ENCODE results near the gene AAR2.

Gene AAR2, protein sequence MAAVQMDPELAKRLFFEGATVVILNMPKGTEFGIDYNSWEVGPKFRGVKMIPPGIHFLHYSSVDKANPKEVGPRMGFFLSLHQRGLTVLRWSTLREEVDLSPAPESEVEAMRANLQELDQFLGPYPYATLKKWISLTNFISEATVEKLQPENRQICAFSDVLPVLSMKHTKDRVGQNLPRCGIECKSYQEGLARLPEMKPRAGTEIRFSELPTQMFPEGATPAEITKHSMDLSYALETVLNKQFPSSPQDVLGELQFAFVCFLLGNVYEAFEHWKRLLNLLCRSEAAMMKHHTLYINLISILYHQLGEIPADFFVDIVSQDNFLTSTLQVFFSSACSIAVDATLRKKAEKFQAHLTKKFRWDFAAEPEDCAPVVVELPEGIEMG

DNA sequence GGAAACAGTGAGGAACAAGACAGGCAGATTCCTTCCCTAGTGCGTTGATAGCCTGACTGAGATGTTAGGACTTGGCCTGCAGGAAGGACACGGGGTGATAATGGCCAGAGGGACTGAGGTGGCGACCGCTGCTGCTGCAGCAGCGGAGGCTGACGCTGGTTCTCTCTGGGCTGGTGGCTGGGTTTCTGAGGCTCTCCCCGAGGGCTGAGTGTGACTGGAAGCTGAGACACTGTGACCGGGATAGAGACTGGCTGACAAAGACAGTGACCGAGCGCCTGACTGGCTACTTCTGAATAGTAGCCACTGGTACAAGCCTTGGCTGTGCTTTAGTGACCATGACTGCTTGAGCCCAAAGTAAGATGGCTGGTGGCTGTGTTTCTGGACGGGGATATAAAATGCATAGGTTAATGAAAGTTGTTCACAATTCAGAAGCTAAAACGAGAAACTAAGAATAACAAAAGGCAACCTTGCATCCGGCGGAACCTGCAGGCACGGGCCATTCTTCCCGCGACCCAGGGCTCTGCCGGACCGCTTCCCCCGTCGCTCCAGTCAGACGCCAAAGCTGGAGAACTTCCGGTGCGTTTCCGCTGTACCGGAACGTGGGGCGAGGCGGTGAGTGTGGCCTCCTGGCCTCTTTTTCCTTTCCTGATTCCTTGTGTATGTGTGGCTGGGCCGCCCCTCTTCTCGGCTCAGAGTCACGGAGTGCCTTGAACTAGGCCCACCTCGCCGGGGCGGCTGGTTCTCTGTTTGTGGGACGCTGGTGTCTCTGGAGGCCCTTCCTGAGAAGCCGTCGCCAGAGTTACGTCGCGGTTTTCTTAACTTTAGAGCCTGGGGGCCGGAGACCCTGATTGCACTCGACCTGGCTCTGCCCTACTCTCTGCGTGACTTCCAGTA is at the start of gene AAR2:
Gene AAR2, plus strand, starts transcription at position 587 of the 894 bp plus-strand sequence. CDS start 3,391 bp downstream, outside the sequence.
- peak; percentile 76 for DNase-seq

DNA sequence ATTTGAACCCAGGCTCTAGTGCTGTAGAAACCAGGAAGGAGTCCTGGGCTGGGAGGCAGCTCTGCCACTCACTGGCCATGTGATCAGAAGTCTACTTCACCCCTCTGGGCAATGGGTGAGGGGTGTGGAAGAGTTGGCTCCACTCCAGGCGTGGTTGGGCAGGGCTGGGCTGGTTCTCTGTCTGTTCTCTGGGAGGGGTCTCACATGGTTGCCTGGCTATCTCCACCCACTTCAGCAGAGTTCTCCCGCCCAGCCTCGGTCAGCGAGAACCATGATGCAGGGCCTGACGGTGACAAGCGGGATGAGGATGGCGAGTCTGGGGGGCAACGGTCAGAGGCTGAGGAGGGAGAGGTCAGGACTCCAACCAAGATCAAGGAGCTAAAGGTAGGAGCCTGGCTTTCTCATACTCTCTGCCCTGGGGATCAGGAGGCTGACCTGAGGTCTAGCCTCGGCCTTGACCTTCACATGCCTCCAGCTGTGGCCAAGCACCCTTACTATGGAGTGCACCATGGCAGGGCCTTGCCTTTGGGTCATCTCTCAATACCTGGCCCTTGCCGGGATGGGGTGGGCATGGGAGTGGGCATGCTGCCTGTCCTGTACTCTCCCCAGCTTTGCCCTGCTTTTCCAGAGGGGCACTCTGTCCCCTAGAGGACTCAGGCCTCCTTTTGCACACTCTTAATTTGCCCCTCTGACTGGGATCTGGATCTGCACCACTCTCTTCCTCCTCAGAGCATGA is 42.1 kb upstream of the AAR2 start:
- DNase-seq = no peak

DNA sequence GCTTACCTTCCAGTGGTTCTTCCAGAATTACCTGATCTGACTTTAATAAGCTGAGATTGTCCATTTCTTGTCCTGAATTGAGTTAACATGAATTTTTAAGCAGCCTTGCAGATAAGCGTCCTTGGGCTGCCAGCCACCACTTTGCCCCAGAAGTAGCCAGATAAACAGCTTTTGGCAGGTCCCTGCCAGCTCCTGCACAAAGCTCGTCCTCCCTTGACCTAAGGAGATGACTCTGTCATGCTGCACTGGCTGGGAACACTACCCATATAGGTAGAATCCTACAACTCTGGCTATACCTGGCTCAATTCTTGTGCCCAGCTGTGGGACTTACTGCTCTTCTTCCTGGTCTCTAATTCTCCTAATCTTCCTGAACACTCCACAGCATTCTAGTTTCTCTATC is 39.6 kb upstream of the AAR2 start:
- DNase-seq = no peak

DNA sequence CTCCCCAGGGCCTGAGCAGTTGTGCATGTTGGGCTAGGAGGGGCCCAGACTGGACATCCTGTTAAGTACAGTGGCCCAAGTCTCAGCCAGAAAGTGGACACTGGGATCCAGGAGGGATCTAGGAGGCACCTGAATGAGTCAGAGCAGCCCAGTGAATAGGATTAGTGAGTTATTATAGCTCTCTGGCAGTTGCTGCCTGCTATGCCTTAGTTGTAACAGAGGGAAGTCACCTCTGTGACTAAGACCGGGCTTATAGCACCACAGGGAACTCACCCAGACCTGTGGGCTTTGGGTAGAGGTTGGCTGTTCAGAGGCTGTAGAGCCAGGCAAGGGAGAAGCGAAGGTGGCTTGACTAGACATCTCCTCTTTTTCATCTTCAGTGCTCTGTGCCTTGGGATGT is 39.0 kb upstream of the AAR2 start:
- no peak for DNase-seq

DNA sequence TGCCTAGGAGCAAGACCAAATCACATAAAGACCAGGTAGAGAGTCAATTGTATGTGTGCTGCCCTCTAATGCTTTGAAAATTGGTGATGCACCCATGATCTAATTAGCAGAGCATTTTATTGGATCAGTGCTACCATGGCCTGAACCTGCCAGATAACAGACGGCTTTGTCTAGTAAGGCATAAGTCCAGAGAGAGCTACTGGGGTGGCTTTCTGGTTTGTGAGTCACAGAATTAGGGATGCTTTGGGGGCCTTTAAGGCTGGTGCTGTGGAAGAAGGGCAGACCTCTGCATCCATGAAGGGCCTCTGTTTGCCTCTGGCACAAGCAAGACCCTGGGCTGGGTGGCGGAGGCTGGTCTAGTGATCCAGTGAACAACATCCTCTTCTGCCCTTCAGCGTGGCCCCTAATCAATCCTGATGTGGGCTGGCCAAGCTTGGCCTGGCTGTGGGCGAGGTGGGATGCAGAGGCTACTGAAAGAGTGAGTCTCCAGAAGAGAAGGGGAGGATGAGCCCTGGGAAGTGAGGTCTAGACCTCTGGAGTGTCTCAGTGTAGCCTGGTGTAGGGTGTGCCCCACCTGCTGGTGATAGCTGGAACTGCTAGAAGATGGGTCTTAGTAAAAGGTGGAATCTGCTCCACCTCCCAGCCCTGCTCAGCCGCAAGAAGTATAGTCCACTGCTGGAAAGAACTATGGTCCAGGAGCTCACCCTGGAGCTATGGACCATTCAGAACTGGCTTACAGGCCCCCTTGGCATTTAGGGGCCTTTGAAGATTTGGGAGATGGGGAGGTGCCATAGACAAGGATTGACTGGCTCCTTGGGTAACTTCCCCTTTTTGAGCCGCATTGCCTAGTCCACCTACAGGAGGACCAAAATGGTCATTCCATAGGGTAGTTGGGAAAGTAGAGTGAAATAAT is 36.7 kb upstream of the AAR2 start:
- peak; percentile 77 for DNase-seq

DNA sequence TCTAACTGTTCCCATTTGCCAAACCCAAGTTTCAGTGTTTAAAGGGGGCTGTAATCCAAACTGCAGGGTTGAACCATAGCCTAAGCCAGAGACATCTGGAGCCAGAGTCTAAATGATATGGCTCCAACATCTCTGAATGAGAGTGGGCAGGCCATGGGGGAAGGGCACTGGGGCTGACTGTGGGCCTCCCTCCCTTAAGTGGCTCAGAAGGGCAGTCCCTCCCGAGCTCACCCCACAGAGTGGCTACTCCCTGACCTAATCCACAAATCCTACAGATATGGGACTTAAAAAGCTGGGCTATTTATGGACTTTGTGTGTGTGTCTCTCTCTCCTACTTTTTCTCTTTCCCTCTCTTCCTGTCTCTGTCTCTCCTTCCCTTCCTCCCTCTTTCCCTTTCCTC is 35.8 kb upstream of the AAR2 start:
- no peak for DNase-seq

DNA sequence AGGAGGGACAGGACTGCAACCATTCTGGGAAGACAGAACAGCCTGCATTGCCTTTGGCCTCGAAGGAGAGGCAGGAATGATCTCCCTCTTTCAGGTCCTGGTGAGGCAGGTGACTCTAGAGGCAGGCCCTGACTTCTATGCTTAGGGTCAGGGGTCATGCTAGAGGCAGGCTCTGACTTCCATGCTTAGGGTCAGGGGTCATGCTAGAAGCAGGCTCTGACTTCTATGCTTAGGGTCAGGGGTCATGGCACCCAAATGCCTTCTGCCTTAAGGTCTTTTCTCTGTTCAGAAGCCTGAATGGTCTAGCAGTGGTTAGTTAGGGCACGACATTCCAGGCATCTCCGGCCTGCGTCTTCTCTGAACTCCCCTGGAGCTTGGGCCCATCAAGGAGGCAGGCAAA is 35.1 kb upstream of the AAR2 start:
- DNase-seq = no peak

DNA sequence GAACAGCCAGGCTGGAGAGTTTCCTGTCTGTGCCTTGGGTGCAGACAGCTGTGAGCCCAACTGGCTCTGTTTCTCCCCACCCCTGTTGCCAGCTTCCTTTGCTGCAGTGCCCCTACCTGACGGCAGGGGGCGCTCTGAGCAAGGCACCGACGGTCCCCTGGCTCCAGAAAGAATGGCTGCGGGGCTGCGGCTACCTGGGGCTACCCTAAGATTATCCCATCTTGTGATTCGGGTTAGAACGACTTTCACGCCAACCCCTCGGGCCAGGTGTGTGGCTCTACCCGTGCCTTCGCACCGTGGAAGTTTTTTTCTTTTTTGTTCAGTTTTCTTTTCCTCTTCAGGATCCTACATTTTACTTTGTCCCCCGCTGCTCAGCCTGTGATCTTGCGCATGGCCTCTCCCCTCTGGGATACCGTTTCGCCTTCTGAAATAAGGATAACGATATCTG is 33.4 kb upstream of the AAR2 start:
- peak; percentile 77 for DNase-seq

DNA sequence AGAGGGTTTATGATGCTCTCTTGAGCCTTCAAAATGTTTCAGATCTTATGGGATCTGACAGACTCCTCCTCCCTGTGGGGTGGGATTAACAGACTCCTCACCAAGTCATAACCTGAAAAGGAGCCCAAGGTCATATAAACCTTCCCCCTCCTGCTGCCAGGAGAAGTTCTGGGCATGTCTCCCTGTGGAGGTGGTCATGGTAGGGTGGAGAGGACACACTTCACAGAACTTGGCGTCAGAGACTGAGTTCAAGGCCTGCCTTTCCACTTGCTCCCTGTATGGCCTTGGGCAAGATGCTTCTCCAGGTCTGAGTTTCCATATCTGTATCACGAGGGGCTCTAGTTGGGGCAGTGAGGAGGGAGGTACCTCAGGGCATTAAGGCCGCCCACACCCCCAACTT is 32.4 kb upstream of the AAR2 start:
- DNase-seq = no peak

DNA sequence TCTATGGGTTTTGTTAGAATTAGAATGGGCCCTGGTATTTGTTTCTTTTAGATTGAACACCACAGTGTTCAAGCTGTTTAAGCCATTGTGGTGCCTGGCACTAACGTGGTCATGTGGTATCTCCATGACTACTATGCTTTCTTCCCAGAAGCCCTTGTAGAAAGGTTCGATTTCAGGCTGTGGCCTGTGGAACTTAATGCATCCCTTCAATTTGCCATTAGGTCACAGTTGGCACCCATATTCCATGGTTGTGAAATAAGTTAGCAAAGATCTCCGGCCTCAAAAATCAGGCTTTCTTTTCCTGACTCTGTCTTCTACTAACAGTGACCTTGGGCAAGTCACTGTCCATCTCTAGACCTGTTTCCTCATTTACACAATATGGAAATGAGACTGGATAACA is 31.3 kb upstream of the AAR2 start:
- DNase-seq = no peak

DNA sequence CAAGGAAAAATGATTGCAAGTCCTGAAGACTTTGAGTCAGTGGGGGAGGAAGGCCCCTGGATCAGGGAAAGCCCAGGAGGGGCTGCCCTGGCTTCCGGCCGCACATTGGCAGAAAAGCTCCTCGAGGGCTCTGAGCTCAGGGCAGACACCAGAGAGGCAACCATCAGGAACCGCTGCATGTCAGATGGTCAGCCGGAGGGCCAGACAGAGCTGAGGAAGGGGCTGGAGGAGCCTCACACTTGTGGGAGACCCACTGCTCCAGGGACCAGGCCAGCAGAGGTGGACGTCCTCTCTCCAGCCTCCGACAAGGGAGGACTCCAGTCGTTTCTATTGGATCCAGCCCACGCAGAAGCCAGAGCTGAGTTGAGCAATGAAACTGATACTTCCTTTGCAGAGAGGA is 30.2 kb upstream of the AAR2 start:
- no peak for DNase-seq

DNA sequence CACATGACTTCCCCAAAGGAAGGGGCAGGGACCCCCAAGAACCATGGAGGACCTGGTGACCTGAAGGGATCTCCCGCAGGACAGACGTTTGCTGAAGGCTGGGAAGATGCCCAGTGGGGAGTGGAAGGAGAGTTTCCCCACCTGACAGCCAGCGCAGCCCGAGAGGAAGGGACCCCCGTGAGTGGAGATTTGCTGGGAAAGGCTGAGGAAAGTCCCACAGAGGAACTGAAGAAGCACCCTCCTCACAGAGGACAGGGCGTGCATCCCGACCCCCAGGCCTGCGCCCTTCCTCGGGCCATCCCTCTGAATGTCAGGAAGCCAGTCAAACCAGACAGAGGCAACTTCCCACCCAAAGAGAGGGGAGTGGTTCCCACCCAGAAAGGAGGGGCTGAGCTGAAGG is 29.6 kb upstream of the AAR2 start:
- DNase-seq = no peak

DNA sequence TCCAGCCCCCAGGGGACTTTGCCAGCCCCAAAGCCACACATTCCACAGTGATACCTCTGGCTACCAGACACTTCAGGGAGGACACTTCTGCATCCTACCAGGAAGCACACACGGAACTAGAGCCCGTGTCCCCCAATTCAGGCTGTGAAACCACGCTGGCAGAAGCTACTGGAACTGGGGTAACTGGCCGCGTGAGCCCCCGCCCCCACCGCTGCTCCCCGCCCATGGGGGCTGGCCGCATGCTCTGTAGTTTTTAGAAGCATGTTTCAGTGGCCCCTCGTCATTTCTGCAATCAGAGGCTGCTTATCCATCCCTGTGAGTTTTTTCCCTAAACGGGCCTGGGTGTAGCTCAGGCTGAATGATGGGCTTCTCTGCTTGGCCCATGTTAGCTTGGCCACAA is 28.7 kb upstream of the AAR2 start:
- no peak for DNase-seq

DNA sequence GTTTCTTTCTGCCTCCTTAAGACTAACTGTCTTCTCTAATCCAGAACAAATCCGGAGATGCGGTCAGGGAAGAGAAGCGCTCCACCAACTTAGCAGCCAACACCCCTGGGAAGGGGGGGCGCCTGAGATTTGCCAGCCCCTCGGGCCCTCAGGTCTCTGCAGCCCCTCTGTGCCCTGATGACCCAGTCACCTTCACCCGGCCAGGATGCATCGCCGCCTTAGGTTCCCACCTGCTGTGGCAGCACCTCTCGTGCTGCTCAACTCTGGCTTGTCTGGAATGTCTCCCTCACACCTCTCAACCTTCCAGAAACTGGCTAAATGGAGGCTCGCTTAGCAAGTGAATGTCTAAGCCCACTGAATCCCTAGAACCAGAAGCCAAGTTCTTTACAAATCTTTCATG is 28.0 kb upstream of the AAR2 start:
- DNase-seq = no peak

DNA sequence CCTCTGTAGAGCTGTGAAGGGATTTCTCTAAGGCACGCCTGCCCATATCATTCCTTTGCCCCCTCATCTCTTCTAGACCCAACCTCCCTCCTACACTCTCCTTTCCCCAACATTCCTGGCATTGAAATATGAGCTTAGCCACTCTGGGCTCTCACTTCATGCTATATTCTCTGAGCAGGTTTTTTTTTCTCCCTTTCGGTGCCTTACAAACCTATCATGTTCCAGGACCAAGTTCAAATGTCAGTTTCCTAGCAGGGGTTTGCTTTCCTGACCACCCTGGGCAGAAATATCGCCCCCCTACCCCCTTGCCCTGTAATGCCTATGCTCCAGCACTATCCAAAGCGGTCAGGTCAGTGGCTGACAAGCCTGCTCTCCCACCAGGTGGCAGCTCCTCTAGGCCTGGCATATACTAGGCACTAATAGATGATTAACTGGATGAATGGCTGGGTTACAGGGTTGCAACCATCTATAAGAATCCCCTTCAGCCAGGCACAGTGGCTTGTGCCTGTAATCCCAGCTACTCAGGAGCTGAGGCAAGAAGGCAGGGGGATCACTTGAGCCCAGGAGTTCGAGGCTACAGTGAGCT is 25.7 kb upstream of the AAR2 start:
- no peak for DNase-seq

DNA sequence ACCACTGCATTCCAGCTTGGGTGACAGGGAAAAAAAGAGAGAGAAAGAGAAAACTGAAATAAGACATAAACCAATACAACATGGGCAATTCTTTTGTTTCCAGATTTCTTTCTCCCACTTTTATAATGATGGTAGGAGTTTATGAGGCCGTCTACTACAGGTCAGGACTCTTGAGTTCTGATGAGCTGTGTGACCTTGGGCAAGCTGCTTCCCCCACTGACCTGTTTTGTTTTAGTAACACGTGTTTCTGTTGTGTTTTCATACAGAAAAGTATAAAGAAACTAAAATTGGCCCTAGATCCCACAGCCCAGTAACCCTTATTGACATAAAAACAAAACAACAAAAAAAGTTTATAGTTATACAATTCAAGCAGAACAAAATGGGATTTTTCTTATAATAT is 22.9 kb upstream of the AAR2 start:
- DNase-seq = no peak

DNA sequence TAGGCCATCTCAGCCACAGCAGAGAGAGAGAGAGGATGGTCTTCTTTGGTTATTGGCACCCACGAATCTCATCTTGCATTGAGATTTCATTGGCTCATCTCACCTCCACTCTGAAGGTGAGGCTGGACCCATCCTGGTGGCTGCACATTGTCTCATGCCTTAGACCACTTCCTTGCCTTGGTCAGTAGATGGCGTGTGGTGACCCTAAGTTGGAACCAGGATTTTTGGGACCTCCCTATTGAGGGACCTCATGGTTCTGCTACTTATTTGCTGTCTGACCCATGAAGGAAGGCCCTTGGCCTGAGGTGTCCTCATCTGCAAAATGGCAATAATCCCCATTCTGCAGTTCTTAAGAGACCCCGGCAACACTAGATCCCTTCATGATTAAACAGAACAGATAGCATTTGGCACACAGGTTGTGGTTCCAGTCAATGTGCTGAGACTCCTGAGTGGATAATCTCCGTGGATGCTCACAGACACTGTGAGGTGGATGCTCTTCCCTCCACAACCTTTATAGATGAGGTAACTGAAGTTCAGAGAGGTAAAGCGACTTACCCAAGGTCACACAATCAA is 21.5 kb upstream of the AAR2 start:
- no peak for DNase-seq

DNA sequence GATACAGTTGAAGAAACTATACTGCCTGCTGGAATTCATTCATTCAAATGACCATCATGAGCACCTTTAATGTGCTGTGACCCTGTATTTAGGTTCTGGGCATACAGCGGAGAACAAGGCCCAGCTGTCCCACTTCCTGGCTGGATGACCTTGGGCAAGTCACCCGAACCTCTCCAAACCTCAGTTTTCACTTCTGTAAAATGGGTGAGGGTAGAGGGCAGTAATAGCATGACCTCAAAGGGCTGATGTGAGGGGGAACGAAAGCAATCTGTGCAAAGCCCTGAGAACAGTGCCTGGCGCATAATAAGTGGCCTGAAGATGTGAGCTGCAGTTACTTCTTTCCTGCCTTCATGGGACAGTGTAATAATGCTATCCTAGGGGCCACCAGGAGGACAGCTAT is 20.5 kb upstream of the AAR2 start:
- DNase-seq = no peak

DNA sequence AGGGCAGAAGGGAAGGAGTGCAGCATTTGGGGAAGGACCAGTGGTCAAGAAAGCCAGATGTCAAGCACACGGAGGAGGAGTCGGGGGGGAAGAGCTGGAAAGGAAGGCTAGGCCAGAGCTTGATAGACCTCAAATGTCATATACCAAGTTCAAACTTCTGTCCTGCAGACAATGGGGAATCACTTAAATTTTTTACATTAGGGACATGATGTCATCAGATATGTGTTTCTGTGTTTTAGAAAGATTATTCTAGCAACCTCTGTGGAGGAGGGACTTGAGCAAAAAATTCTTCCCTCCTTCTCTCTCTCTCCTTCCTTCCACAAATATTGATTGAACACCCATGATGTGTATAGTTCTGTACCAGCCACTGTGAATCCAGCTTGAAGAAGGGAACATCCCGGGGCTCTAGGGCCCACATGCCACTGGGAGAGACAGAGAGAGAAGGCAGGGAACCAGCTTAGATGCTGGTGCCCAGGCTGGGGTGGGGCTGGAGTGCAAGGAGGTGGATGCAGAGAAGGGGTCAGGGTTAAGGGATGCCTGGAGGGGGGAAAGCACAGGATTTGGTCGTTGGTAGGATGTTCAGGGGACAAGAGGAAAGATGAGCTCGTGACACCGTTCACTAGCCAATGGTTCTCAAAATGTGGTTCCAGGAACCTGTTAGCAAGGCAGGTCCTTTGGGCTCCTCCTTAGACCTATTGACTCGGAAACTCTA is 19.8 kb upstream of the AAR2 start:
- no peak for DNase-seq

DNA sequence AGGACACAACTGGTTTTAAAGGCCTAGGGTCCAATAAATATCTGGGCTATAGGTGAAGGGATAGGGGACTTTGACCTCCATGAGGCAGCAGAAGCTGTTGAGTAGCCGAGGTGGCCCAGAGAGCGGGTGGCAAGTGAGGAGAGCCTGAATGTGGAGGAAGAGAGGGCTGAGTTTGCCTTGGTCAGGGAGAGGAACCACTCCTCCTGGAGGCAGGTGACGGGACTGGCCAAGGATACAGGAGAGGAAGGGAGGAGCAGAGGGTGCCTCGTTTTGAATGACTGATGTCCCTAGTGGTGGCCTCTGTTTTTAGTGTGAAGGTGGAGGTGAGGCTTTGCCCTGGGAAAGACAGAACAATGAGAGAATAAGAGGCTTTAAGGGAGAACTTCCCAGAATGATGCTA is 19.1 kb upstream of the AAR2 start:
- no peak for DNase-seq

Measured in activated gamma-delta T cell treated with Interleukin-2 at 50 U/mL for 16 hours (primary cell).